WTC11 (cell line): ENCODE data around the gene GLUD2. TPM values are rescaled to one million over a fixed set of nuclear protein-coding genes. Genes with fewer than 3 reads are reported as not detected.

Source experiments
- NFYB ChIP-seq: sonication (generic); formaldehyde crosslinking; conservative IDR thresholded peaks from 2 replicates; pipeline ENCODE4 v1.8.0; 2022; ENCODE audit warnings: low read depth, missing genetic modification reagents
- NR3C1 ChIP-seq: sonication (generic); formaldehyde crosslinking; conservative IDR thresholded peaks from 2 replicates; pipeline ENCODE4 v1.8.1; 2023; ENCODE audit warnings: low read depth, mild to moderate bottlenecking, missing genetic modification reagents
- SOX15 ChIP-seq: fragments of 250-450 bp; sonication (Bioruptor Pico); IDR thresholded peaks from 2 replicates; pipeline ENCODE4 v1.9.0; 2021; ENCODE audit warnings: mild to moderate bottlenecking
- ZNF396 ChIP-seq: fragments of 250-450 bp; sonication (Bioruptor Pico); IDR thresholded peaks from 2 replicates; pipeline ENCODE4 v1.8.0; 2021; ENCODE audit warnings: mild to moderate bottlenecking, moderate library complexity, borderline replicate concordance
- ZNF423 ChIP-seq: fragments of 250-450 bp; sonication (Bioruptor Pico); IDR thresholded peaks from 2 replicates; pipeline ENCODE4 v2.1.2; 2022; ENCODE audit warnings: mild to moderate bottlenecking, moderate library complexity
- total RNA-seq: library from RNA; stranded (reverse); gene quantifications from 3 replicates; pipeline ENCODE4 v1.2.3, GENCODE V29; 2021
- TF ChIP-seq, protein P1 (sequence below): sonication (generic); formaldehyde crosslinking; IDR thresholded peaks from 2 replicates; pipeline ENCODE4 v1.8.1; 2023; ENCODE audit warnings: mild to moderate bottlenecking, missing genetic modification reagents, borderline replicate concordance
- TF ChIP-seq, protein P2 (sequence below): sonication (generic); formaldehyde crosslinking; IDR thresholded peaks from 2 replicates; pipeline ENCODE4 v1.8.1; 2023; ENCODE audit warnings: mild to moderate bottlenecking, missing genetic modification reagents
- TF ChIP-seq, protein P3 (sequence below): sonication (generic); formaldehyde crosslinking; IDR thresholded peaks from 2 replicates; pipeline ENCODE4 v1.8.1; 2022; ENCODE audit warnings: mild to moderate bottlenecking, missing genetic modification reagents, moderate library complexity, borderline replicate concordance
- TF ChIP-seq, protein P4 (sequence below): sonication (generic); formaldehyde crosslinking; IDR thresholded peaks from 2 replicates; pipeline ENCODE4 v1.8.0; 2023; ENCODE audit warnings: missing genetic modification reagents, mild to moderate bottlenecking, borderline replicate concordance
- TF ChIP-seq, protein P5 (sequence below): fragments of 250-450 bp; sonication (Bioruptor Pico); IDR thresholded peaks from 2 replicates; pipeline ENCODE4 v1.9.0; 2021; ENCODE audit warnings: mild to moderate bottlenecking
- TF ChIP-seq, protein P6 (sequence below): sonication (generic); formaldehyde crosslinking; IDR thresholded peaks from 2 replicates; pipeline ENCODE4 v1.8.0; 2022; ENCODE audit warnings: missing genetic modification reagents
- TF ChIP-seq, protein P7 (sequence below): sonication (generic); formaldehyde crosslinking; IDR thresholded peaks from 2 replicates; pipeline ENCODE4 v1.8.0; 2023; ENCODE audit warnings: mild to moderate bottlenecking, missing genetic modification reagents

Gene GLUD2
- total RNA-seq, 1 experiment from 2014 or later = 0.57 TPM

DNA sequence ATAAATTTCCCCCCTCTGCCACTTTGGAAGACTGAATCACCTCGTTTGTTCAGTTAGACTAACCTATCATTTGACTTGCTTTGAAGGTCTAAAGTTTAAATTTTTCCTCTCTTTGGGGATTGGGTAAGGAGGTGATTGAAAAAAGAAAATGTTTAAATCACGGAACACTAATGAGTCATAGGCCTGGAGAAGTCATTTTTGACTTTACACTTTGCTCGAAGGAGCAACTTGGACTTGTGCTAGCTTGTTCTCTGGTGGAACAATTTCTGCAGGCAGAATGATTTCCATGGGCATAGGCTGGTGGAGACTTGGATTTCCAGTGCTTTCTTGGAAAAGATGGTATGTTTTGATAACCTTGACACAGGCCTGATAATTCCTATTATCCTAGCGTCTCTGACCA is 10.5 kb upstream of the GLUD2 start (continued):
- TF ChIP-seq, protein P1, sequence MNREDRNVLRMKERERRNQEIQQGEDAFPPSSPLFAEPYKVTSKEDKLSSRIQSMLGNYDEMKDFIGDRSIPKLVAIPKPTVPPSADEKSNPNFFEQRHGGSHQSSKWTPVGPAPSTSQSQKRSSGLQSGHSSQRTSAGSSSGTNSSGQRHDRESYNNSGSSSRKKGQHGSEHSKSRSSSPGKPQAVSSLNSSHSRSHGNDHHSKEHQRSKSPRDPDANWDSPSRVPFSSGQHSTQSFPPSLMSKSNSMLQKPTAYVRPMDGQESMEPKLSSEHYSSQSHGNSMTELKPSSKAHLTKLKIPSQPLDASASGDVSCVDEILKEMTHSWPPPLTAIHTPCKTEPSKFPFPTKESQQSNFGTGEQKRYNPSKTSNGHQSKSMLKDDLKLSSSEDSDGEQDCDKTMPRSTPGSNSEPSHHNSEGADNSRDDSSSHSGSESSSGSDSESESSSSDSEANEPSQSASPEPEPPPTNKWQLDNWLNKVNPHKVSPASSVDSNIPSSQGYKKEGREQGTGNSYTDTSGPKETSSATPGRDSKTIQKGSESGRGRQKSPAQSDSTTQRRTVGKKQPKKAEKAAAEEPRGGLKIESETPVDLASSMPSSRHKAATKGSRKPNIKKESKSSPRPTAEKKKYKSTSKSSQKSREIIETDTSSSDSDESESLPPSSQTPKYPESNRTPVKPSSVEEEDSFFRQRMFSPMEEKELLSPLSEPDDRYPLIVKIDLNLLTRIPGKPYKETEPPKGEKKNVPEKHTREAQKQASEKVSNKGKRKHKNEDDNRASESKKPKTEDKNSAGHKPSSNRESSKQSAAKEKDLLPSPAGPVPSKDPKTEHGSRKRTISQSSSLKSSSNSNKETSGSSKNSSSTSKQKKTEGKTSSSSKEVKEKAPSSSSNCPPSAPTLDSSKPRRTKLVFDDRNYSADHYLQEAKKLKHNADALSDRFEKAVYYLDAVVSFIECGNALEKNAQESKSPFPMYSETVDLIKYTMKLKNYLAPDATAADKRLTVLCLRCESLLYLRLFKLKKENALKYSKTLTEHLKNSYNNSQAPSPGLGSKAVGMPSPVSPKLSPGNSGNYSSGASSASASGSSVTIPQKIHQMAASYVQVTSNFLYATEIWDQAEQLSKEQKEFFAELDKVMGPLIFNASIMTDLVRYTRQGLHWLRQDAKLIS = no peak
- no peak for TF ChIP-seq SOX15 (CRISPR knock-in tag)
- TF ChIP-seq ZNF396 = no peak
- TF ChIP-seq, protein P2, sequence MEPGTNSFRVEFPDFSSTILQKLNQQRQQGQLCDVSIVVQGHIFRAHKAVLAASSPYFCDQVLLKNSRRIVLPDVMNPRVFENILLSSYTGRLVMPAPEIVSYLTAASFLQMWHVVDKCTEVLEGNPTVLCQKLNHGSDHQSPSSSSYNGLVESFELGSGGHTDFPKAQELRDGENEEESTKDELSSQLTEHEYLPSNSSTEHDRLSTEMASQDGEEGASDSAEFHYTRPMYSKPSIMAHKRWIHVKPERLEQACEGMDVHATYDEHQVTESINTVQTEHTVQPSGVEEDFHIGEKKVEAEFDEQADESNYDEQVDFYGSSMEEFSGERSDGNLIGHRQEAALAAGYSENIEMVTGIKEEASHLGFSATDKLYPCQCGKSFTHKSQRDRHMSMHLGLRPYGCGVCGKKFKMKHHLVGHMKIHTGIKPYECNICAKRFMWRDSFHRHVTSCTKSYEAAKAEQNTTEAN (CRISPR knock-in tag) = no peak
- TF ChIP-seq, protein P3, sequence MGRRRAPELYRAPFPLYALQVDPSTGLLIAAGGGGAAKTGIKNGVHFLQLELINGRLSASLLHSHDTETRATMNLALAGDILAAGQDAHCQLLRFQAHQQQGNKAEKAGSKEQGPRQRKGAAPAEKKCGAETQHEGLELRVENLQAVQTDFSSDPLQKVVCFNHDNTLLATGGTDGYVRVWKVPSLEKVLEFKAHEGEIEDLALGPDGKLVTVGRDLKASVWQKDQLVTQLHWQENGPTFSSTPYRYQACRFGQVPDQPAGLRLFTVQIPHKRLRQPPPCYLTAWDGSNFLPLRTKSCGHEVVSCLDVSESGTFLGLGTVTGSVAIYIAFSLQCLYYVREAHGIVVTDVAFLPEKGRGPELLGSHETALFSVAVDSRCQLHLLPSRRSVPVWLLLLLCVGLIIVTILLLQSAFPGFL (CRISPR knock-in tag) = no peak
- TF ChIP-seq, protein P4, sequence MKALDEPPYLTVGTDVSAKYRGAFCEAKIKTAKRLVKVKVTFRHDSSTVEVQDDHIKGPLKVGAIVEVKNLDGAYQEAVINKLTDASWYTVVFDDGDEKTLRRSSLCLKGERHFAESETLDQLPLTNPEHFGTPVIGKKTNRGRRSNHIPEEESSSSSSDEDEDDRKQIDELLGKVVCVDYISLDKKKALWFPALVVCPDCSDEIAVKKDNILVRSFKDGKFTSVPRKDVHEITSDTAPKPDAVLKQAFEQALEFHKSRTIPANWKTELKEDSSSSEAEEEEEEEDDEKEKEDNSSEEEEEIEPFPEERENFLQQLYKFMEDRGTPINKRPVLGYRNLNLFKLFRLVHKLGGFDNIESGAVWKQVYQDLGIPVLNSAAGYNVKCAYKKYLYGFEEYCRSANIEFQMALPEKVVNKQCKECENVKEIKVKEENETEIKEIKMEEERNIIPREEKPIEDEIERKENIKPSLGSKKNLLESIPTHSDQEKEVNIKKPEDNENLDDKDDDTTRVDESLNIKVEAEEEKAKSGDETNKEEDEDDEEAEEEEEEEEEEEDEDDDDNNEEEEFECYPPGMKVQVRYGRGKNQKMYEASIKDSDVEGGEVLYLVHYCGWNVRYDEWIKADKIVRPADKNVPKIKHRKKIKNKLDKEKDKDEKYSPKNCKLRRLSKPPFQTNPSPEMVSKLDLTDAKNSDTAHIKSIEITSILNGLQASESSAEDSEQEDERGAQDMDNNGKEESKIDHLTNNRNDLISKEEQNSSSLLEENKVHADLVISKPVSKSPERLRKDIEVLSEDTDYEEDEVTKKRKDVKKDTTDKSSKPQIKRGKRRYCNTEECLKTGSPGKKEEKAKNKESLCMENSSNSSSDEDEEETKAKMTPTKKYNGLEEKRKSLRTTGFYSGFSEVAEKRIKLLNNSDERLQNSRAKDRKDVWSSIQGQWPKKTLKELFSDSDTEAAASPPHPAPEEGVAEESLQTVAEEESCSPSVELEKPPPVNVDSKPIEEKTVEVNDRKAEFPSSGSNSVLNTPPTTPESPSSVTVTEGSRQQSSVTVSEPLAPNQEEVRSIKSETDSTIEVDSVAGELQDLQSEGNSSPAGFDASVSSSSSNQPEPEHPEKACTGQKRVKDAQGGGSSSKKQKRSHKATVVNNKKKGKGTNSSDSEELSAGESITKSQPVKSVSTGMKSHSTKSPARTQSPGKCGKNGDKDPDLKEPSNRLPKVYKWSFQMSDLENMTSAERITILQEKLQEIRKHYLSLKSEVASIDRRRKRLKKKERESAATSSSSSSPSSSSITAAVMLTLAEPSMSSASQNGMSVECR (CRISPR knock-in tag) = no peak
- TF ChIP-seq, protein P5, sequence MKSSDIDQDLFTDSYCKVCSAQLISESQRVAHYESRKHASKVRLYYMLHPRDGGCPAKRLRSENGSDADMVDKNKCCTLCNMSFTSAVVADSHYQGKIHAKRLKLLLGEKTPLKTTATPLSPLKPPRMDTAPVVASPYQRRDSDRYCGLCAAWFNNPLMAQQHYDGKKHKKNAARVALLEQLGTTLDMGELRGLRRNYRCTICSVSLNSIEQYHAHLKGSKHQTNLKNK (CRISPR knock-in tag) = no peak
- no peak for TF ChIP-seq ZNF423 (CRISPR knock-in tag)
- TF ChIP-seq, protein P6, sequence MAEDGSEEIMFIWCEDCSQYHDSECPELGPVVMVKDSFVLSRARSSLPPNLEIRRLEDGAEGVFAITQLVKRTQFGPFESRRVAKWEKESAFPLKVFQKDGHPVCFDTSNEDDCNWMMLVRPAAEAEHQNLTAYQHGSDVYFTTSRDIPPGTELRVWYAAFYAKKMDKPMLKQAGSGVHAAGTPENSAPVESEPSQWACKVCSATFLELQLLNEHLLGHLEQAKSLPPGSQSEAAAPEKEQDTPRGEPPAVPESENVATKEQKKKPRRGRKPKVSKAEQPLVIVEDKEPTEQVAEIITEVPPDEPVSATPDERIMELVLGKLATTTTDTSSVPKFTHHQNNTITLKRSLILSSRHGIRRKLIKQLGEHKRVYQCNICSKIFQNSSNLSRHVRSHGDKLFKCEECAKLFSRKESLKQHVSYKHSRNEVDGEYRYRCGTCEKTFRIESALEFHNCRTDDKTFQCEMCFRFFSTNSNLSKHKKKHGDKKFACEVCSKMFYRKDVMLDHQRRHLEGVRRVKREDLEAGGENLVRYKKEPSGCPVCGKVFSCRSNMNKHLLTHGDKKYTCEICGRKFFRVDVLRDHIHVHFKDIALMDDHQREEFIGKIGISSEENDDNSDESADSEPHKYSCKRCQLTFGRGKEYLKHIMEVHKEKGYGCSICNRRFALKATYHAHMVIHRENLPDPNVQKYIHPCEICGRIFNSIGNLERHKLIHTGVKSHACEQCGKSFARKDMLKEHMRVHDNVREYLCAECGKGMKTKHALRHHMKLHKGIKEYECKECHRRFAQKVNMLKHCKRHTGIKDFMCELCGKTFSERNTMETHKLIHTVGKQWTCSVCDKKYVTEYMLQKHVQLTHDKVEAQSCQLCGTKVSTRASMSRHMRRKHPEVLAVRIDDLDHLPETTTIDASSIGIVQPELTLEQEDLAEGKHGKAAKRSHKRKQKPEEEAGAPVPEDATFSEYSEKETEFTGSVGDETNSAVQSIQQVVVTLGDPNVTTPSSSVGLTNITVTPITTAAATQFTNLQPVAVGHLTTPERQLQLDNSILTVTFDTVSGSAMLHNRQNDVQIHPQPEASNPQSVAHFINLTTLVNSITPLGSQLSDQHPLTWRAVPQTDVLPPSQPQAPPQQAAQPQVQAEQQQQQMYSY (CRISPR knock-in tag) = no peak
- TF ChIP-seq NR3C1 = no peak
- no peak for TF ChIP-seq NFYB (CRISPR knock-in tag)
- TF ChIP-seq, protein P7, sequence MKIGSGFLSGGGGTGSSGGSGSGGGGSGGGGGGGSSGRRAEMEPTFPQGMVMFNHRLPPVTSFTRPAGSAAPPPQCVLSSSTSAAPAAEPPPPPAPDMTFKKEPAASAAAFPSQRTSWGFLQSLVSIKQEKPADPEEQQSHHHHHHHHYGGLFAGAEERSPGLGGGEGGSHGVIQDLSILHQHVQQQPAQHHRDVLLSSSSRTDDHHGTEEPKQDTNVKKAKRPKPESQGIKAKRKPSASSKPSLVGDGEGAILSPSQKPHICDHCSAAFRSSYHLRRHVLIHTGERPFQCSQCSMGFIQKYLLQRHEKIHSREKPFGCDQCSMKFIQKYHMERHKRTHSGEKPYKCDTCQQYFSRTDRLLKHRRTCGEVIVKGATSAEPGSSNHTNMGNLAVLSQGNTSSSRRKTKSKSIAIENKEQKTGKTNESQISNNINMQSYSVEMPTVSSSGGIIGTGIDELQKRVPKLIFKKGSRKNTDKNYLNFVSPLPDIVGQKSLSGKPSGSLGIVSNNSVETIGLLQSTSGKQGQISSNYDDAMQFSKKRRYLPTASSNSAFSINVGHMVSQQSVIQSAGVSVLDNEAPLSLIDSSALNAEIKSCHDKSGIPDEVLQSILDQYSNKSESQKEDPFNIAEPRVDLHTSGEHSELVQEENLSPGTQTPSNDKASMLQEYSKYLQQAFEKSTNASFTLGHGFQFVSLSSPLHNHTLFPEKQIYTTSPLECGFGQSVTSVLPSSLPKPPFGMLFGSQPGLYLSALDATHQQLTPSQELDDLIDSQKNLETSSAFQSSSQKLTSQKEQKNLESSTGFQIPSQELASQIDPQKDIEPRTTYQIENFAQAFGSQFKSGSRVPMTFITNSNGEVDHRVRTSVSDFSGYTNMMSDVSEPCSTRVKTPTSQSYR (CRISPR knock-in tag) = no peak
- TF ChIP-seq, all 79 proteins: peak for 0
